Ureter (tissue), 1 donor: Measurements from ENCODE around the gene DNAAF9. TPM values are rescaled to one million over a fixed set of nuclear protein-coding genes. Genes with fewer than 3 reads are reported as not detected.

ENCODE experiments used
- DNase-seq: peaks from one replicate; pipeline ENCODE4 v3.0.0-alpha.2; 2020; ENCODE audit warnings: low spot score
- total RNA-seq: library from RNA; stranded (reverse); gene quantifications from one replicate; pipeline ENCODE4 v1.2.4, GENCODE V29; 2023
- donor health status: DM: yes; HTN: yes; CAD: no.

Gene DNAAF9
- total RNA-seq, 1 donor from 2014 or later: 36.1 TPM

GRCh38 chr20:3371754-3372153, 35.7 kb downstream of the DNAAF9 start:
- no peak for DNase-seq

- no peak for DNase-seq
Measured at GRCh38 chr20:3367089-3367488, 40.4 kb downstream of the DNAAF9 start.

GRCh38 chr20:3364323-3365013, 43.0 kb downstream of the DNAAF9 start:
- no peak for DNase-seq

GRCh38 chr20:3360752-3361151, 46.7 kb downstream of the DNAAF9 start:
- DNase-seq: no peak

- DNase-seq: no peak
Measured at GRCh38 chr20:3358676-3359340, 48.7 kb downstream of the DNAAF9 start.

Other genes starting within 250 kb of the DNAAF9 start
- gene FASTKD5, start 247.8 kb downstream of the DNAAF9 start, total RNA-seq: 12.9 TPM
- 8.7 TPM for gene UBOX5, start 247.8 kb downstream of the DNAAF9 start, total RNA-seq
- gene LZTS3, start 234.1 kb downstream of the DNAAF9 start, total RNA-seq: 10.1 TPM
- gene DDRGK1, start 203.0 kb downstream of the DNAAF9 start, total RNA-seq: 62.9 TPM
- gene ITPA, start 198.2 kb downstream of the DNAAF9 start, total RNA-seq: 69.7 TPM
- 56.3 TPM for gene SLC4A11, start 168.5 kb downstream of the DNAAF9 start, total RNA-seq
- 42.2 TPM for gene ATRN, start 63.3 kb upstream of the DNAAF9 start, total RNA-seq